Middle frontal gyrus (tissue), 1 donor: ENCODE measurements around the gene HS6ST3.
"Not testable (repeated sequence)": the region's sequence is repeated elsewhere in the genome, so short reads cannot be mapped to it uniquely, and the experiment has no call there.

Source experiments
- DNase-seq: peaks from one replicate; pipeline ENCODE4 v3.0.0-alpha.2; 2015; ENCODE audit warnings: low spot score; ENCODE audit errors: extremely low spot score

The HS6ST3 gene

GRCh38 chr13:96089749-96090239 lies at the start of gene HS6ST3:
Gene HS6ST3 (plus strand): TSS chr13:96090107.
- peak; percentile 11 for DNase-seq

DNA sequence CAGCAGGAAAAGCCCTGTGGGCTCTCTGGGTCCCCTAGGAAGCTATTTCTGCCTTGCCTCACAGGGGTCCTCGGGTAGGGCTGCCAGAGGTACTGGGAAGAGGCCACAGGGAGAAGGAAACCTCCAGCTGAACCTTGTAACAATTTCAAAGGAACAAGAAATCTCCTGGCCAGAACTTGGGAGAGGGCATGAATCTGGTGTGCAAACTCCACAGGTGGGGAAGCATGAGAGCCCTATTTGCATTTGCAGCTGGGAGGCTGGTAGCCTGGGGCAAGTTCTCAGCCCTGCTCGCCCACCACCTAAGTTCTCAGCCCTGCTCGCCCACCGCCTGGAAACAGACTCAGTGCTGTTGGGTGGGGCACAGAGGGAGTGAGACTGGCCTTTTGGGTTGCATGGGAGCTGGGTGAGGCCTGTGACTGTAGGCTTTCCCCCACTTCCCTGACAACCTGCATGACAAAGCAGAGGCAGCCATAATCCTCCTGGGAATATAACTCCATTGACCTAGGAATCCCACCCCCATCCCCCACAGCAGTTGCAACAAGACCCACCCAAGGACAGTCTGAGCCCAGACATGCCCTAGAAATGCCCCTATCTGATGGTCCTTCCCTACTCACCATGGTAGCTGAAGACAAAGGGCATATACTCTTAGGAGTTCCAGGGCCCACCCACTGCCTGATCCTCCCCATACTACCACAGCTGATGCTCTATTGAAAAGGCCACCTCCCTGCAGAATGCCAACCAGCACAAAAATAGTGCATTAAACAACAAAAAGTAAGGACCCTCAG lies 48.4 kb upstream of the HS6ST3 start:
- DNase-seq: no peak

- DNase-seq: no peak
These were observed 45.7 kb upstream of the HS6ST3 start for GRCh38 chr13:96044238-96044637.

GRCh38 chr13:96046449-96047126 lies 43.3 kb upstream of the HS6ST3 start:
- DNase-seq: not testable (repeated sequence)

GRCh38 chr13:96050955-96051354 lies 39.0 kb upstream of the HS6ST3 start:
- not testable (repeated sequence) for DNase-seq

DNA sequence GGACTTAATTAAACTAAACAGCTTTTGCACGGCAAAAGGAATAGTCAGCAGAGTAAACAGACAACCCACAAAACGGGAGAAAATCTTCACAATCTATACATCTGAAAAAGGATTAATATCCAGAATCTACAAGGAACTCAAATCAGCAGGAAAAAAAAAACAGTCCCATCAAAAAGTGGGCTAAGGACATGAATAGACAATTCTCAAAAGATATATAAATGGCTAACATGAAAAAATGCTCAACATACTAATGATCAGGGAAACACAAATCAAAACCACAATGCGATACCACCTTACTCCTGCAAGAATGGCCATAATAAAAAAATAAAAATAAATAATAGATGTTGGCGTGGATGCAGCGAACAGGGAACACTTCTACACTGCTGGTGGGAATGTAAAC lies 38.4 kb upstream of the HS6ST3 start:
- DNase-seq: not testable (repeated sequence)

- DNase-seq: not testable (repeated sequence)
These were observed 38.0 kb upstream of the HS6ST3 start for GRCh38 chr13:96051946-96052345.

DNA sequence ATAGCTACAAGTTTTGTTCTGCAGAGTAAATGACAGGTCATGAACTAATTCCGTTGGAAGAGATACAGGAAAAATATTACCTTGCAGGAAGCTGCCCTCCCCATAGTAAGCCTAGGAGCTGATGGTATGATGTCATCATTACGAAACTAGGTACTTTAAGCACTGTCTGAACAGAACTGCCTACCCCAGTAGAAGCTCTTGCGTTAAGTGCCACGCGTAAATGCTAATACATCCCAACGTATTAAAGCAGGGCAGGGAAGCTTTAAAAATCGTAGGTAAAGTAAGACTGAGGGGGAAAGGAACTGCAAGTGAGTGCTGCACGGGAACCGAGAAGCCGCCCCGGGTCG lies 37.3 kb upstream of the HS6ST3 start:
- DNase-seq: no peak

DNA sequence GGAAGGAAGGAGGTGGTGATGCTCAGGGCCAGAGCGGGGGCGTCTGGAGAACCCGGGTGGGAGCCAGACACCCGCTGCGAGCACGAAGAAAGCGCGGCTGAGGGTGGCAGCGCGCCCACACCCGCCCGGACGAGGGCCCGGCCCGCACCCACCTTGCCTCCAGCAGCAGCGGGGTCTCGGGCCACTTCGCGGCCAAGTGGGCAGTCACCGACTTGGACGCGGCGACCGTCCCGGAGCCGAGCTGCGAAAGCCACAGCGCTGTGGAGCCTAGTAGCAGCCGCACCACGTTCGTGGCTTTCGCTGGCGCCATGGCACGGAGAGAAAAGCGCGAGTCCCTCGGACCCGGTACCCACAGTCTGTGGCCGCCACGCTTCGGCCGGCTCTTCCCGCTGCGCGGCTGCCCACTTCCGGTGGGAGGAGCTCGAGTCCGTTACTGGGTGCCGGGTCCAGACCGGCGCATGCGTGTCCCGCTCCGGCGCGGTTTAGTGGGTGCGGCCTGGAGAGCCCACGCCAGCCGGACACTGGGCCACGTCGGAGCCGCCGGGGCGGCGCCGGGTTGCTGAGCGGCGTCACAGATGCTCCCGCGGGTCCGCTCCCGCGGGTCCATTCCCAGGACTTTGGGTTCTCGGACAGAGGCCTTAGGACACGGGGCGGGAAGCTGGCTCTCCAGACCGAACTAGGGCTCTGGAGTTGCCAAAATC lies 36.8 kb upstream of the HS6ST3 start, which contains the start of gene UGGT2:
TSS of gene UGGT2 (minus strand) at position 399 of the 701 bp plus-strand sequence. CDS start at position 310, 89 bp downstream.
- peak; percentile 92 for DNase-seq

GRCh38 chr13:96065849-96066248 lies 24.1 kb upstream of the HS6ST3 start:
- DNase-seq: no peak

GRCh38 chr13:96068729-96069128 lies 21.2 kb upstream of the HS6ST3 start:
- DNase-seq: no peak

GRCh38 chr13:96071504-96071903 lies 18.4 kb upstream of the HS6ST3 start:
- no peak for DNase-seq

- DNase-seq: no peak
These were observed 17.5 kb upstream of the HS6ST3 start for GRCh38 chr13:96072392-96072791.

DNA sequence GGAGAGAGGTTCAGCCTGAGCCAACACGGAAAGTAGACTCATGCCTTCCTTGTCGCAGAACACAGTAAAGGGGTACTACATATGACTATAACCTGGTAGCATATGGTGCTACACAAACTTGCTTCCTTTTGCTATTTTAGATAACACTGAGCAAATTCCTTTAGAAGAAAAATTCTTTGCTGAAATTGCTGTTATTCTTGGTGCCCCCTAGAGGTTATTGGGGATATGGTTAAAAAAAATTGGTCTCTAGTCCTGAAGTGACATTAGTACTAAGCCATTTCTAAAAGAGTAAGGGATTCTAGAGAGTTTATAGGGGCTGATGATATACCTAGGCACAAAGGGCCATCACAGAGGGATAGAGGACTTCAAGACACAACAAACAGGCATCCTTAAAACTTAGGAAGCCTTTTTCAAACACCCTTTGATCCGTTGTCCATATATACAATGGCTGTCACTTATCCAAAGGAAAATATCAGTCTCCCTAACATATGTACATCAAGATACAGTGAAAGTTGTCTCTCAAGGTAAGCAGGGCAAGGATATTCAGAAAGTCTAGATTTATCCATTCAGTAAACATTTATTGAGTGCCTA lies 13.9 kb upstream of the HS6ST3 start:
- no peak for DNase-seq

DNA sequence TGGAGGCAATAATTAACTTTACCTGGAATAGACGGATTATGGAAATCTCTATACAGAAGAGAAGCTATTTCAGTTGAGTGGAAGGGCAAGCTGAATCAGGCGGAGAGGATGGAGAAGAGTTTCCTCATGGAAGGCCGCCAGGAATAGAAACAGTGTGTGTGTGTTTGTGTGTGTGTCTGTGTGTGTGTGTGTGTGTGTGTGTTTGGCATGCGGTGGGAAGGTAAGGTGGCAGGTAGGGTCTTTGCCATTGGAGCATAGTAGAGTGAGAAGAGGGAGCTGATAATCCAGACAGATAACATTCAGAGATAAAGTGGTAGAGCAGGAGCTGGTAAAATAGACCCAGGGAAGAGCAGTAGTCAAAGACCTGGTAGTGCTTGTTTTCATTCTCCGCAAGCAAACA lies 9.2 kb upstream of the HS6ST3 start:
- DNase-seq: no peak

DNA sequence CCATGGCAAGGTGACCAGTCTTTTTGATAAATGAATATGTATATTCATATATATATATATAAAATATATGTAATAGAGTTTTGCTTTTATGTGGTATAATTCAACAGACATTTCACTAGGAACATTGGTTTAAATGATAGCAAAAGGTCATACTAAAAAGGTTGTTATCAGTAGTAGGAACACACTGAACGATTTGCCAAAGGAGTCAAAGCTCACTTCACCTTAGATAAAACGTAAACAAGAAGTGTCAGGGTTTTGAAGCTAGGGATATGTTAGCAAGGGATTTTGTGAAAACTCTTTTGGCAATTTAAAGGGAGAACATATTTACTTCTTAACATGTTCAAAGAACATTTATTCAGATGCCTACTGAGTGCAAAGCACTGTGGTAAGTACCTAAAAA lies 8.0 kb upstream of the HS6ST3 start:
- no peak for DNase-seq

GRCh38 chr13:96082640-96083039 lies 7.3 kb upstream of the HS6ST3 start:
- DNase-seq: no peak

DNA sequence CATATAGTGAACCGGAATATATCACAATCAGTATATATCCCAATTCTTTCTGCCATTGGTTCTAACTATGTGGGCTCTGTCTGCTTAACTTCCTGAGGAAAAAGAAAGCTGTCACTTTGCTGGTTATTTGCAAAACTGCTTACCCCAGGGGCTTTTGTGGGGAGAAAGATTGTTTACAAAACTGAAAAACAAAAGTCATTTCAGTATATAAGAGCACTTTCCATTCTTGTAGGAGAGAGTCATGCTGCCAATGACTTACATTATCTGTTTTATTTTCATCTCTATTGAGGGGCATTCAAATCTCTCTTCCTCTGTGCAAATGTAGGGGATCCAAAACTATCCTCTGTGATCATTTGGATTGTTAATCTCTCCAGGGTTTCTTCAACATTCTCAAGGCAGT lies 3.2 kb upstream of the HS6ST3 start:
- no peak for DNase-seq

- DNase-seq: no peak
These were observed 768 bp upstream of the HS6ST3 start for GRCh38 chr13:96089139-96089538.

- DNase-seq: no peak
These were observed 564 bp downstream of the HS6ST3 start for GRCh38 chr13:96090240-96091101.
